ENCODE results near the gene PTK6. TPM values are rescaled to one million over a fixed set of nuclear protein-coding genes. Genes with fewer than 3 reads are reported as not detected.

Gene PTK6
- total RNA-seq, 1 donor from 2014 or later = 0.49 TPM

GRCh38 chr20:63563225-63563935 is 26.2 kb upstream of the PTK6 start:
- H3K27ac Mint-ChIP-seq = no peak overlapping the region
- H3K36me3 Mint-ChIP-seq (ENCODE audit: low read depth) = peaks cover 27% of the 10 kb centered on the region
- ATAC-seq (ENCODE audit: low read depth) (no peak), DNase-seq (no peak)
- H3K4me3 Mint-ChIP-seq = no peak overlapping the region
- no peaks in the 10 kb centered on the region for H3K9me3 Mint-ChIP-seq
- intact Hi-C loops (cut with micrococcal nuclease) = no loop called here
- H3K27me3 Mint-ChIP-seq = no peaks in the 10 kb centered on the region
- CTCF ChIA-PET = interaction anchor here (1.0 kb wide), 1 partner anchor 78 kb away, joined by 3 read pairs; no protein-coding TSS in a partner anchor
- peaks cover 19% of the 10 kb centered on the region for H3K4me1 Mint-ChIP-seq
- POLR2A ChIA-PET = interaction anchor here (0.9 to 1.9 kb wide), 3 partner anchors 9 to 26 kb away, joined by 3 to 9 read pairs (median 4); partner anchors contain the start of gene PTK6
- TF ChIP-seq CTCF (IDR thresholded peaks at IDR 0.05) = no peak

- H3K4me3 Mint-ChIP-seq = no peak overlapping the region
- intact Hi-C loops (cut with micrococcal nuclease) = no loop called here
- peaks cover 27% of the 10 kb centered on the region for H3K36me3 Mint-ChIP-seq (ENCODE audit: low read depth)
- CTCF ChIA-PET = interaction anchor here (1.0 kb wide), 1 partner anchor 79 kb away, joined by 3 read pairs; no protein-coding TSS in a partner anchor
- DNase-seq (no peak), ATAC-seq (ENCODE audit: low read depth) (peak; percentile 12)
- no peaks in the 10 kb centered on the region for H3K27me3 Mint-ChIP-seq
- H3K9me3 Mint-ChIP-seq = no peaks in the 10 kb centered on the region
- POLR2A ChIA-PET = interaction anchor here (0.8 to 1.9 kb wide), 4 partner anchors 8 to 25 kb away, joined by 3 to 9 read pairs (median 4); partner anchors contain the start of genes HELZ2 and PTK6
- no peak overlapping the region for H3K27ac Mint-ChIP-seq
- H3K4me1 Mint-ChIP-seq = peaks cover 12% of the 10 kb centered on the region
- no peak for TF ChIP-seq CTCF (IDR thresholded peaks at IDR 0.05)
These were observed 25.5 kb upstream of the PTK6 start for GRCh38 chr20:63562461-63563224.

- POLR2A ChIA-PET = interaction anchor here (0.5 to 1.9 kb wide), 6 partner anchors 7 to 42 kb away, joined by 3 to 9 read pairs (median 4); partner anchors contain the start of genes HELZ2 and PTK6
- H3K36me3 Mint-ChIP-seq (ENCODE audit: low read depth) = peaks cover 29% of the 10 kb centered on the region
- no peak overlapping the region for H3K27ac Mint-ChIP-seq
- no peak for TF ChIP-seq CTCF (IDR thresholded peaks at IDR 0.05)
- no peak for ATAC-seq (ENCODE audit: low read depth)
- no peak for DNase-seq
- no peak overlapping the region for H3K4me3 Mint-ChIP-seq
- intact Hi-C loops (cut with micrococcal nuclease) = no loop called here
- H3K4me1 Mint-ChIP-seq = peaks cover 6% of the 10 kb centered on the region
- no peaks in the 10 kb centered on the region for H3K9me3 Mint-ChIP-seq
- H3K27me3 Mint-ChIP-seq = no peaks in the 10 kb centered on the region
- CTCF ChIA-PET = no interaction called here
These were observed 24.6 kb upstream of the PTK6 start for GRCh38 chr20:63561624-63562396.

- TF ChIP-seq CTCF (IDR thresholded peaks at IDR 0.05) = no peak
These were observed 23.9 kb upstream of the PTK6 start for GRCh38 chr20:63560856-63561609.

More at GRCh38 chr20:63560856-63561609, 23.9 kb upstream of the PTK6 start:
- ATAC-seq (ENCODE audit: low read depth) (no peak), DNase-seq (no peak)
- Mint-ChIP-seq H3K36me3 (ENCODE audit: low read depth) (peaks cover 29% of the 10 kb centered on the region), H3K9me3 (no peaks in the 10 kb centered on the region), H3K4me1 (peaks cover 6% of the 10 kb centered on the region), H3K27ac (no peak overlapping the region), H3K4me3 (no peak overlapping the region), H3K27me3 (no peaks in the 10 kb centered on the region)
- intact Hi-C loops (cut with micrococcal nuclease) = no loop called here
- ChIA-PET POLR2A (interaction anchor here (0.7 to 1.5 kb wide), 2 partner anchors 8 to 41 kb away, joined by 4 read pairs; no protein-coding TSS in a partner anchor), CTCF (no interaction called here)
